GM12864 (cell line): ENCODE results near the gene PRMT7.

Source experiments
- DNase-seq: peaks from one replicate; pipeline ENCODE4 v3.0.0-alpha.2; 2011; ENCODE audit warnings: low read depth
- H3K4me3 ChIP-seq: 2 replicates; pipeline ENCODE4 v1.5.1; 2011; ENCODE audit warnings: mild to moderate bottlenecking, low read depth, low read length, control low read depth
- TF ChIP-seq, protein P1 (sequence below): IDR thresholded peaks from 2 replicates; pipeline ENCODE4 v1.5.1; 2011; ENCODE audit warnings: low read depth, mild to moderate bottlenecking, moderate library complexity, low read length, control low read depth, inconsistent platforms; ENCODE audit errors: missing control alignments

PRMT7 gene

DNA sequence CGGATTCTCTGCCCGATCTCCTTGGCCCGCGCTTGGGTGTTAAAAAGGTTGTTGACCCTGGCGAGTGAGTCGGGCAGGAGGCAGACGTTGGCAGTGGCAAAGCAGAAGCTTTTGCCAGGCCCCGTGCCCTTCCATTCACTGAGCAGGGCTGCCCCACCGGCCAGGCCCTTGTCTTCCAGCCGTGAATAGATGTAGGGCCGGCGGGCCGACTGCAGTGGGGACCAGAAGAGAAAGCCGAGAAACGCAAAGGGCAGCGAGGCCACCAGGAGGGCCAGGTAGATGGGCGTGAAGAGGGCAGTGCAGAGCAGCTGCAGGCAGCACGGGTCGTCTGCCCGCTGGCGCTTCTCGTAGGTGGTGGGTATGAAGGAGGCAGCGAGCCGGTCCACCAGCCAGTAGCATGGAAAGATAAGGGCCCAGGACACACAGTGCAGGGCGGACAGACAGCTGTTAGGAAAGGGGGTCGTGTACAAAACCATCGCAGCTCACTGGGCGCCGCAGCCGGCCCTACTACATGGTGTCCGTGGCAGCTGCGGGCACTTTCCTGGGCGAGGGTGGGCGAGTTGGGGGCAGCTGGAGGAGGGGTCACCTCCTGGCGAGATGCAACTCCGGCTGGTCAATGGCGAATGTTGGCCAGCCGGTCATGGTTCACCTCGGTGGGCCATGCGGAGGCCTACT, 61.0 kb downstream of the PRMT7 start:
- no peak overlapping the region for H3K4me3 ChIP-seq
- TF ChIP-seq, protein P1, sequence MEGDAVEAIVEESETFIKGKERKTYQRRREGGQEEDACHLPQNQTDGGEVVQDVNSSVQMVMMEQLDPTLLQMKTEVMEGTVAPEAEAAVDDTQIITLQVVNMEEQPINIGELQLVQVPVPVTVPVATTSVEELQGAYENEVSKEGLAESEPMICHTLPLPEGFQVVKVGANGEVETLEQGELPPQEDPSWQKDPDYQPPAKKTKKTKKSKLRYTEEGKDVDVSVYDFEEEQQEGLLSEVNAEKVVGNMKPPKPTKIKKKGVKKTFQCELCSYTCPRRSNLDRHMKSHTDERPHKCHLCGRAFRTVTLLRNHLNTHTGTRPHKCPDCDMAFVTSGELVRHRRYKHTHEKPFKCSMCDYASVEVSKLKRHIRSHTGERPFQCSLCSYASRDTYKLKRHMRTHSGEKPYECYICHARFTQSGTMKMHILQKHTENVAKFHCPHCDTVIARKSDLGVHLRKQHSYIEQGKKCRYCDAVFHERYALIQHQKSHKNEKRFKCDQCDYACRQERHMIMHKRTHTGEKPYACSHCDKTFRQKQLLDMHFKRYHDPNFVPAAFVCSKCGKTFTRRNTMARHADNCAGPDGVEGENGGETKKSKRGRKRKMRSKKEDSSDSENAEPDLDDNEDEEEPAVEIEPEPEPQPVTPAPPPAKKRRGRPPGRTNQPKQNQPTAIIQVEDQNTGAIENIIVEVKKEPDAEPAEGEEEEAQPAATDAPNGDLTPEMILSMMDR: no peak
- DNase-seq: no peak

DNA sequence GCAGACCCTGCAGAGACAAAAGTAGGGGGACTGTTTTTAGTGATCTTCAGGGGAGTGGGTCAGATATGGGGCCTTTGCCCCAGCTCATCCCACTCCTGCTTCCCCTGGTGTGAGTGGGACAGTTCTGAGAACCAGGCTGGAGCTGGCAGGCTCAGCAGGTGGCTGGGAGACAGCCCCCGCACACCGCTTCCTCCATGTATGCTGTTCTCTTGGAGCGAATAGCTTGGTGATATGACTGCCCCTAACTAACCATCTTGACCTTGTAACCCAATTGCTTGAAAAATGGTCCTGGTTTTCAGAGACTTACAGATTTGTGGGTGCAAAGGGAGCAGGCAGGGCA, 61.5 kb downstream of the PRMT7 start:
- TF ChIP-seq, protein P1: no peak
- DNase-seq: no peak
- H3K4me3 ChIP-seq: no peak overlapping the region

DNA sequence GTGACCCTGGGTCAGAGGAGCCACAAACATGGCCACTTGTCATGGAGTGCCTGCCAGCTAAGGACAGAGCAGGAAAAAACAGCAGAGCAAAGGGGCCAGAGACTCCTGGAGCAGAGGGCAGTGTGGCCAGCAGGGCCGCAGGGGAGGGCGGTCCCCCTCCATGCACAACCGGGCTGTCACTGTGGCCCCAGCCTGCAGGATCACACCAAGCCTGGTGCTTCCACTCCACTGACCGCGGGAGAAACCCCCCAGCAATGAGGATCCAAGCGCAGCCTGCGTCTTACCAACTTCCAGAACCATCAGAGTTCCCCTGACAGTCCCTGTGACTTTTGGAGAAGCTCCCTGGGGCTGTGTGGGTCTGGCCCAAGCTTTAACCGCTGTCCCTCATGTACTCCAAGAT, 62.0 kb downstream of the PRMT7 start:
- TF ChIP-seq, protein P1: no peak
- no peak overlapping the region for H3K4me3 ChIP-seq
- no peak for DNase-seq

DNA sequence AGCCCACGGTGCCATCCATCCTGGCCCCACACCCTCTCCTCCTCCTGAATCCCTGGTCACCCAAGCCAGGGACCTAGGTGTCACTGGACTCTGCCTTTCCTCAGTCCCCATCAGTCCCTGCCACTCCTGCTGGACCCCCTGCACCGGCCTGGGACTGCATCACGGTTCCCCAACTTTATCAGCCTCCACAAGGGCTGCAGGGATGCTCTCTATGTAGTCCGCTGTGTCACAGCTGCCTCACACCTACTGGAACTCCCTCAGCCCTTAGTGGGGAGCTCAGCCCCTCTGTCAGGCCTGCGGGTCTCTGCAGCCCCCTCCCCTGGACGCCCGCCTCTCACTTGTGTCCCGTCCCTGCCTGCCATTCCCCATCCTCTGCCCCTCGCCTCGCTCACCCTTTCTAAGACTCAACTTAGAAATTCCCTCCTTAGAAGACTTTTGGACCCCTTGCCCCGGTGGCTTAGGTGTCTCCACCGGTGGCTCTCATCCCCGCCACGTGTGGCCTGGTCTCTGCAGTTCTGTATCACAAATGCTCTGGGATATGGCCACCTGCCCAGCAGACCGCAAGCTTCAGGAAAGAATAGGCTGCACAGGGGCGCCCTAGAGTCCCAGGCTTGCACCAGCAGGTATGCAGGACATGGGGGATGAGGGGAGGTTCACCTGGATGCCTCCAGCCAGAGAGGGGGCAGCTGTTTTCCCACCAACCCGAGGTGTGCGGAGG, 62.9 kb downstream of the PRMT7 start:
- no peak overlapping the region for H3K4me3 ChIP-seq
- TF ChIP-seq, protein P1: no peak
- no peak for DNase-seq

DNA sequence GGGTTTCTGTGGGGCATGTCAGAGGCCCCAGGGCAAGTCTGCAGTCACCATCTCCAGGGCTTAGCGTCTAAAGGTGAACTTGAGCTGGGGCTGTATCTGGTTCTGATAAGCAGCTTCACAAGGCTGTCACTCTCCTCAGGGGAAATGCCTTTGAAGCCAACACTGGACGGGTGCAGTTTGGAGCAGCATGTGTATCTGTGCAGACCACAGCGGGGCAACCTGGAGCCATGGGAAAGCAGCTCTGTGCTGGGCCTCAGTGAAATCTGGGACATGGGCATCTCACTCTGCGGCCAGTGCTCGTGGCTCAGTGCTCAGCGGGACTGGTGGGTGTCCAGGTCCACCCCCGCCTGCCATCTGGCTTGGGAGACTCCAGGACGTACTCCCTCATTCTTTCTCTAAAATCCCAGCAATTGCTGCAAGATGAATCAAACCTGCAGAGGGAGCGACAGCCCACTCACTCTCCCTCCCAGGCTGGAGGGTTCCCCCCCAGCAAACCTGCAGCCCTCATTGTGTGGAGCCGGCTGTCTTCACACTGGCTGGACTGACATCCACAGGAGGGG, 63.5 kb downstream of the PRMT7 start:
- TF ChIP-seq, protein P1: no peak
- no peak overlapping the region for H3K4me3 ChIP-seq
- no peak for DNase-seq

DNA sequence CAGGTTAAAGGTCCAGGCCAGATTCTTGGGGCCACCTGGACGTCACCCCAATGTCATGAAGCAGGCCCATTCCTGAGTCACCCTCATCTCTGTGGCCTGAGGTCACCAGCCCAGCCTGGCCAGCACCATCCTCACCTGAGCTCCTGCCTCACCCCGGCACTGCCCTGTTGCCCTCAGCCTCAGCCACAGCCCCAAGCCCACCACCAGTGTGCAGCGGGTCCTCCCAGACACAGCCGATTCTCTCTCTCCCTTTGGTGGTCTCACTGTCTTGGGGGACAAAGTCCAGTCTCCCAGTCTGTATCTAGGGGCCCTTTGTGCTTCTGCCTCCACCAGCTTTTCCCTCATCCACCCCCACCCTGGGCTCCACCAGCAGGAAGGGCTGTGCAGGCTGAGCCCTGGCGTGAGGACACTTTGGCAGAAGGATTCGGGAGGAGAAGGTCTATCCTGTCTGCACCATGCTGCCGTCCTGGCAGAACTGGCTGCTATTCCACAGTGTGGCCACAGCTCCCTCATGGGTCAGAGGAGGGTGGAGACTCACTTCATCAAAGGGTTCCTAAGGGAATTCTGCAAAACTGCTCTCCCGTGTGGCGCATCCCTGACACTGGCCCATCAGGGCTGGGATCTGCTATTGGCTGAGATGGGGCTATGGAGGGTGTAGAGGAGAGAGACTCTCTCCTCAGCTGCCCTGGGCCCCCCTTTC, 64.3 kb downstream of the PRMT7 start:
- DNase-seq: no peak
- TF ChIP-seq, protein P1: no peak

More for the DNA sequence above, 64.3 kb downstream of the PRMT7 start:
- no peak overlapping the region for H3K4me3 ChIP-seq
